Astrocyte (in vitro differentiated cells and primary cell): ENCODE data around the gene APOC3. TPM values are rescaled to one million over a fixed set of nuclear protein-coding genes. Genes with fewer than 3 reads are reported as not detected.

Source experiments
- DNase-seq: peaks from one replicate; pipeline ENCODE4 v3.0.0-alpha.2; 2010; ENCODE audit warnings: low read depth
- FAIRE-seq: peaks from 2 replicates; lab custom pipeline; 2011; peaks lifted over from hg19 to GRCh38; lab: Jason Lieb, UNC
- H2AFZ ChIP-seq: 2 replicates; pipeline ENCODE4 v1.6.0; 2012; ENCODE audit warnings: low read depth, low read length, inconsistent platforms
- H3K27ac ChIP-seq: 2 replicates; pipeline ENCODE4 v1.5.1; 2011; ENCODE audit warnings: low read depth, low read length, inconsistent platforms
- H3K27me3 ChIP-seq: 2 replicates; pipeline ENCODE4 v1.6.0; 2011; ENCODE audit warnings: low read length, inconsistent platforms; ENCODE audit not compliant: insufficient read depth
- H3K36me3 ChIP-seq: 2 replicates; pipeline ENCODE4 v1.5.1; 2011; ENCODE audit warnings: low read length, inconsistent platforms; ENCODE audit not compliant: insufficient read depth
- H3K4me1 ChIP-seq: 2 replicates; pipeline ENCODE4 v1.5.1; 2011; ENCODE audit warnings: low read length, inconsistent platforms; ENCODE audit not compliant: insufficient read depth
- H3K4me2 ChIP-seq: 2 replicates; pipeline ENCODE4 v1.6.0; 2012; ENCODE audit warnings: low read length, inconsistent platforms
- H3K4me3 ChIP-seq: 2 replicates; pipeline ENCODE4 v1.5.1; 2011; ENCODE audit warnings: low read depth, mild to moderate bottlenecking, low read length, inconsistent platforms; ENCODE audit not compliant: insufficient read depth
- H3K79me2 ChIP-seq: 2 replicates; pipeline ENCODE4 v1.6.0; 2012; ENCODE audit warnings: mild to moderate bottlenecking, low read length, inconsistent platforms; ENCODE audit not compliant: insufficient read depth
- H3K9ac ChIP-seq: 2 replicates; pipeline ENCODE4 v1.6.0; 2012; ENCODE audit warnings: mild to moderate bottlenecking, low read length, inconsistent platforms
- H3K9me3 ChIP-seq: 2 replicates; pipeline ENCODE4 v1.5.1; 2012; ENCODE audit warnings: low read depth, mild to moderate bottlenecking, low read length, inconsistent platforms; ENCODE audit not compliant: insufficient read depth
- H4K20me1 ChIP-seq: 2 replicates; pipeline ENCODE4 v1.6.0; 2012; ENCODE audit warnings: low read length, inconsistent platforms; ENCODE audit not compliant: insufficient read depth
- H3K27ac Mint-ChIP-seq: one replicate; pipeline ENCODE4 v1.8.0; 2021; ENCODE audit warnings: mild to moderate bottlenecking, mixed read lengths; ENCODE audit not compliant: unreplicated experiment
- H3K27me3 Mint-ChIP-seq: one replicate; pipeline ENCODE4 v1.8.0; 2021; ENCODE audit warnings: low read depth, mixed read lengths; ENCODE audit not compliant: unreplicated experiment
- H3K36me3 Mint-ChIP-seq: one replicate; pipeline ENCODE4 v1.8.0; 2021; ENCODE audit warnings: low read depth, mixed read lengths; ENCODE audit not compliant: unreplicated experiment
- H3K4me1 Mint-ChIP-seq: one replicate; pipeline ENCODE4 v1.8.0; 2021; ENCODE audit warnings: low read depth, mixed read lengths; ENCODE audit not compliant: unreplicated experiment
- H3K4me3 Mint-ChIP-seq: one replicate; pipeline ENCODE4 v1.8.0; 2021; ENCODE audit warnings: mild to moderate bottlenecking, moderate library complexity, mixed read lengths; ENCODE audit not compliant: unreplicated experiment
- H3K9me3 Mint-ChIP-seq: one replicate; pipeline ENCODE4 v1.8.0; 2021; ENCODE audit warnings: mild to moderate bottlenecking, mixed read lengths; ENCODE audit not compliant: unreplicated experiment
- CTCF ChIP-seq: IDR thresholded peaks from 2 replicates; pipeline ENCODE4 v1.5.1; 2011; ENCODE audit warnings: low read depth, mild to moderate bottlenecking, inconsistent platforms, low read length, moderate library complexity; ENCODE audit not compliant: insufficient read depth
- EZH2 ChIP-seq: IDR thresholded peaks from 2 replicates; pipeline ENCODE4 v1.6.1; 2012; ENCODE audit warnings: mild to moderate bottlenecking, low read length, inconsistent platforms; ENCODE audit not compliant: insufficient read depth
- total RNA-seq: library from RNA; stranded (reverse); gene quantifications from 2 replicates; pipeline ENCODE4 v1.2.1, GENCODE V29; 2021

APOC3 gene
- total RNA-seq, 1 donor from 2014 or later, result not detected

- no peaks in the 10 kb centered on the region for H3K36me3 ChIP-seq
- no peak overlapping the region for H3K4me3 ChIP-seq
- no peak overlapping the region for H3K27ac ChIP-seq
- H3K9ac ChIP-seq, result no peak overlapping the region
- H3K4me1 Mint-ChIP-seq, result peaks cover 15% of the 10 kb centered on the region
- H3K27ac Mint-ChIP-seq, result no peak overlapping the region
- no peaks in the 10 kb centered on the region for H3K27me3 Mint-ChIP-seq
- peaks cover 6% of the 10 kb centered on the region for H3K4me1 ChIP-seq
- no peak overlapping the region for H3K4me3 Mint-ChIP-seq
- no peak for TF ChIP-seq EZH2
- TF ChIP-seq CTCF, result no peak
- DNase-seq (peak; percentile 83), FAIRE-seq (peak; percentile 91)
- peak overlapping the region; percentile 8 for H3K4me2 ChIP-seq
- no peaks in the 10 kb centered on the region for H3K9me3 ChIP-seq
- no peak overlapping the region for H2AFZ ChIP-seq
- H3K36me3 Mint-ChIP-seq, result peaks cover 3% of the 10 kb centered on the region
- no peaks in the 10 kb centered on the region for H3K27me3 ChIP-seq
- no peaks in the 10 kb centered on the region for H4K20me1 ChIP-seq
- no peaks in the 10 kb centered on the region for H3K79me2 ChIP-seq
- H3K9me3 Mint-ChIP-seq, result no peaks in the 10 kb centered on the region
Observed at GRCh38 chr11:116882386-116882785, 52.7 kb downstream of the APOC3 start.

Other genes with a start within 250 kb of the APOC3 start
- 8.0 and 9.3 TPM in 2 replicates for gene BUD13, start 56.9 kb upstream of the APOC3 start, total RNA-seq
- gene ZPR1, start 41.9 kb upstream of the APOC3 start, total RNA-seq, result 65.1 and 67.3 TPM in 2 replicates
- not detected in 2 replicates for gene APOA5, start 38.0 kb upstream of the APOC3 start, total RNA-seq
- not detected in 2 replicates for gene APOA4, start 6.6 kb upstream of the APOC3 start, total RNA-seq
- gene APOA1, start 7.7 kb downstream of the APOC3 start, total RNA-seq, result 3.9 and 6.0 TPM in 2 replicates